HL-60 (cell line): ENCODE results near the gene ZBTB3.

Experiments
- CTCF ChIP-seq: IDR thresholded peaks from one replicate; pipeline ENCODE4 v1.5.1; 2011; ENCODE audit warnings: low read length, control low read depth, inconsistent platforms; ENCODE audit not compliant: insufficient read depth
- POLR2AphosphoS5 ChIP-seq: IDR thresholded peaks from 2 replicates; pipeline ENCODE4 v1.6.1; 2012; ENCODE audit warnings: low read depth
- REST ChIP-seq: IDR thresholded peaks from 2 replicates; pipeline ENCODE4 v1.6.1; 2012; ENCODE audit warnings: low read depth; ENCODE audit not compliant: insufficient replicate concordance
- SPI1 ChIP-seq: IDR thresholded peaks from 2 replicates; pipeline ENCODE4 v1.6.1; 2012; ENCODE audit warnings: low read depth, mild to moderate bottlenecking, borderline replicate concordance

GRCh38 chr11:62705880-62706849 is 47.8 kb downstream of the ZBTB3 start:
- TF ChIP-seq CTCF (no peak), REST (no peak), POLR2AphosphoS5 (peak; percentile 74; the same call in 1 of the 2 replicates), SPI1 (no peak)
